K562 (cell line): ENCODE data around the gene ADSS1. TPM values are rescaled to one million over a fixed set of nuclear protein-coding genes. Genes with fewer than 3 reads are reported as not detected.

Experiments used
- HNRNPL ChIP-seq: fragments of 200-400 bp; formaldehyde crosslinking; IDR thresholded peaks from 2 replicates; pipeline ENCODE4 v1.6.1; 2017; ENCODE audit warnings: low read depth, mild to moderate bottlenecking, low read length
- MYNN ChIP-seq, 2 experiments: sonication (generic); formaldehyde crosslinking in 1 of 2; IDR thresholded peaks; 2 replicates each; pipeline versions ENCODE4 v1.5.0 to v1.6.1; 2016 to 2020; ENCODE audit warnings: antibody characterized with exemption in 1 of 2, missing genetic modification reagents in 1 of 2
- polyA plus RNA-seq, 8 experiments: library from polyadenylated mRNA; depleted of rRNA in 4 of 8; stranded (reverse) in 5 of 8; unstranded in 3 of 8; fragments of >200 nt; fragmentation: Nextera tagmentation in 2 of 8; fragmentation: Illumina TruSeq in 1 of 8; extraction: Ambion mirVana in 2 of 8; extraction: Trizol in 1 of 8; gene quantifications; 2 replicates each; pipeline versions ENCODE4 v1.2.1 to v1.2.3, GENCODE V29; 2011 to 2014; ENCODE audit warnings: inconsistent platforms in 1 of 8, missing spikeins in 1 of 8
- total RNA-seq, 7 experiments: library from RNA; depleted of rRNA in 6 of 7; stranded (reverse); fragments of >200 nt in 6 of 7; fragmentation: Illumina TruSeq in 2 of 7; extraction: Trizol in 2 of 7; gene quantifications; 2 replicates each; pipeline versions ENCODE4 v1.2.1 to v1.2.3, GENCODE V29; 2011 to 2021; ENCODE audit warnings: low replicate concordance in 1 of 7
- TF ChIP-seq, protein P1 (sequence below): sonication (generic); formaldehyde crosslinking; IDR thresholded peaks from 2 replicates; pipeline ENCODE4 v1.9.0; 2022; ENCODE audit warnings: mild to moderate bottlenecking, missing genetic modification reagents
- TF ChIP-seq, protein P2 (sequence below): fragments of 250-450 bp; sonication (Bioruptor Pico); IDR thresholded peaks from 2 replicates; pipeline ENCODE4 v1.9.0; 2021; ENCODE audit warnings: mild to moderate bottlenecking, inconsistent platforms
- TF ChIP-seq, protein P3 (sequence below): sonication (generic); formaldehyde crosslinking; IDR thresholded peaks from 2 replicates; pipeline ENCODE4 v1.8.0; 2022; ENCODE audit warnings: missing genetic modification reagents, mild to moderate bottlenecking, moderate library complexity, borderline replicate concordance
- TF ChIP-seq, protein P4 (sequence below), 2 experiments: fragments of 450-650 bp in 1 of 2; sonication (generic) in 1 of 2; formaldehyde crosslinking in 1 of 2; IDR thresholded peaks; 2 replicates each; pipeline versions ENCODE4 v1.7.1 to v1.9.0; 2016 to 2022; ENCODE audit warnings: inconsistent platforms in 1 of 2, mild to moderate bottlenecking in 1 of 2, missing genetic modification reagents in 1 of 2
- TF ChIP-seq, protein P5 (sequence below): sonication (generic); formaldehyde crosslinking; IDR thresholded peaks from 2 replicates; pipeline ENCODE4 v1.8.1; 2023; ENCODE audit warnings: mild to moderate bottlenecking, missing genetic modification reagents

ADSS1 gene
- total and polyA plus RNA-seq, 9 of the 15 experiments (the other 6 are each of a cell fraction or from before 2014, with no cell fraction given) = 0.53 to 5.9 (median 3.9) TPM

DNA sequence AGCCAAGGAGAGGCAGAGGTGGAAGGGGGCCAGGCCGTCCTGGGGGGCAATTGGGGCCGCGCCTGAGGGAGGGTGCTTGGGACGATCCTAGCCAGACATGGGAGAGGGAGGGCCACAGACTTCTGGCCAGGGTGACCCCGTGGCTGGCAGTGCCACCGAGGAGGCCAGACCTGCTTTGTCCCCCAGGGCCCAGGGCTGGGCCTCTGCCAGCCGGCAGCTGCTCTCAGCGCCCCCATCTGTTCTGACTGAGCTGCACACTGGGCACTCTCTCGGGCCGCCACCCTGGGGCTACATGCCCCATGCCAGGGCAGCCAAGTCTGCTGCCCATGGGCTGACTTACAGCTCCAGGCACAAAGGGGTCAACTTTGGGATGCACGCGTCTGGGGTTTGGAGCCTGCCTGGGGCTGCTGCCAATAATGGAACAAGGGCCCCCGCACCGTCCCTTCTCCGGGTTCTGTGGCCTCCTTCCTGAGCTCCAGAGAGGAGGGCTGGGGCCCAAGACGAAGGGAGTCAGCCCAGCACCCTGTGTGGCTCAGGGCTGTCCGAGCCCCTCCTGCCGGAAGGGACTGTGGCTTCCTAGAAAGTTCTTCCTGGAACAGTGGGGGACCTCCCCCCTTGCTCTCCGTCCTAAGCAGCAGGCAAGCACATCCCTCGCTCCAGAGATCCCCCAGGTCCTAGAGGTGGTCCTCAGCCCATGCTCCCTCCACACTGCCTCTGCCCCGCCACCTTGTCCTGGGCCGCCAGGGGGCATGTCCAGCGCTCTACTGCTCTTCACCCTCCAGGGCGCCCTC lies 1.1 kb downstream of the ADSS1 start (continued):
- TF ChIP-seq, protein P1, sequence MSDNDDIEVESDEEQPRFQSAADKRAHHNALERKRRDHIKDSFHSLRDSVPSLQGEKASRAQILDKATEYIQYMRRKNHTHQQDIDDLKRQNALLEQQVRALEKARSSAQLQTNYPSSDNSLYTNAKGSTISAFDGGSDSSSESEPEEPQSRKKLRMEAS (CRISPR knock-in tag) = peak; percentile 51
- TF ChIP-seq, protein P2, sequence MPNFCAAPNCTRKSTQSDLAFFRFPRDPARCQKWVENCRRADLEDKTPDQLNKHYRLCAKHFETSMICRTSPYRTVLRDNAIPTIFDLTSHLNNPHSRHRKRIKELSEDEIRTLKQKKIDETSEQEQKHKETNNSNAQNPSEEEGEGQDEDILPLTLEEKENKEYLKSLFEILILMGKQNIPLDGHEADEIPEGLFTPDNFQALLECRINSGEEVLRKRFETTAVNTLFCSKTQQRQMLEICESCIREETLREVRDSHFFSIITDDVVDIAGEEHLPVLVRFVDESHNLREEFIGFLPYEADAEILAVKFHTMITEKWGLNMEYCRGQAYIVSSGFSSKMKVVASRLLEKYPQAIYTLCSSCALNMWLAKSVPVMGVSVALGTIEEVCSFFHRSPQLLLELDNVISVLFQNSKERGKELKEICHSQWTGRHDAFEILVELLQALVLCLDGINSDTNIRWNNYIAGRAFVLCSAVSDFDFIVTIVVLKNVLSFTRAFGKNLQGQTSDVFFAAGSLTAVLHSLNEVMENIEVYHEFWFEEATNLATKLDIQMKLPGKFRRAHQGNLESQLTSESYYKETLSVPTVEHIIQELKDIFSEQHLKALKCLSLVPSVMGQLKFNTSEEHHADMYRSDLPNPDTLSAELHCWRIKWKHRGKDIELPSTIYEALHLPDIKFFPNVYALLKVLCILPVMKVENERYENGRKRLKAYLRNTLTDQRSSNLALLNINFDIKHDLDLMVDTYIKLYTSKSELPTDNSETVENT (CRISPR knock-in tag) = 0 out of 2 replicates have a peak, but pooled peaks have one; percentile 12
- TF ChIP-seq, protein P3, sequence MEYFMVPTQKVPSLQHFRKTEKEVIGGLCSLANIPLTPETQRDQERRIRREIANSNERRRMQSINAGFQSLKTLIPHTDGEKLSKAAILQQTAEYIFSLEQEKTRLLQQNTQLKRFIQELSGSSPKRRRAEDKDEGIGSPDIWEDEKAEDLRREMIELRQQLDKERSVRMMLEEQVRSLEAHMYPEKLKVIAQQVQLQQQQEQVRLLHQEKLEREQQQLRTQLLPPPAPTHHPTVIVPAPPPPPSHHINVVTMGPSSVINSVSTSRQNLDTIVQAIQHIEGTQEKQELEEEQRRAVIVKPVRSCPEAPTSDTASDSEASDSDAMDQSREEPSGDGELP (CRISPR knock-in tag) = peak; percentile 22; the same call in 1 of the 2 replicates
- TF ChIP-seq, protein P4, sequence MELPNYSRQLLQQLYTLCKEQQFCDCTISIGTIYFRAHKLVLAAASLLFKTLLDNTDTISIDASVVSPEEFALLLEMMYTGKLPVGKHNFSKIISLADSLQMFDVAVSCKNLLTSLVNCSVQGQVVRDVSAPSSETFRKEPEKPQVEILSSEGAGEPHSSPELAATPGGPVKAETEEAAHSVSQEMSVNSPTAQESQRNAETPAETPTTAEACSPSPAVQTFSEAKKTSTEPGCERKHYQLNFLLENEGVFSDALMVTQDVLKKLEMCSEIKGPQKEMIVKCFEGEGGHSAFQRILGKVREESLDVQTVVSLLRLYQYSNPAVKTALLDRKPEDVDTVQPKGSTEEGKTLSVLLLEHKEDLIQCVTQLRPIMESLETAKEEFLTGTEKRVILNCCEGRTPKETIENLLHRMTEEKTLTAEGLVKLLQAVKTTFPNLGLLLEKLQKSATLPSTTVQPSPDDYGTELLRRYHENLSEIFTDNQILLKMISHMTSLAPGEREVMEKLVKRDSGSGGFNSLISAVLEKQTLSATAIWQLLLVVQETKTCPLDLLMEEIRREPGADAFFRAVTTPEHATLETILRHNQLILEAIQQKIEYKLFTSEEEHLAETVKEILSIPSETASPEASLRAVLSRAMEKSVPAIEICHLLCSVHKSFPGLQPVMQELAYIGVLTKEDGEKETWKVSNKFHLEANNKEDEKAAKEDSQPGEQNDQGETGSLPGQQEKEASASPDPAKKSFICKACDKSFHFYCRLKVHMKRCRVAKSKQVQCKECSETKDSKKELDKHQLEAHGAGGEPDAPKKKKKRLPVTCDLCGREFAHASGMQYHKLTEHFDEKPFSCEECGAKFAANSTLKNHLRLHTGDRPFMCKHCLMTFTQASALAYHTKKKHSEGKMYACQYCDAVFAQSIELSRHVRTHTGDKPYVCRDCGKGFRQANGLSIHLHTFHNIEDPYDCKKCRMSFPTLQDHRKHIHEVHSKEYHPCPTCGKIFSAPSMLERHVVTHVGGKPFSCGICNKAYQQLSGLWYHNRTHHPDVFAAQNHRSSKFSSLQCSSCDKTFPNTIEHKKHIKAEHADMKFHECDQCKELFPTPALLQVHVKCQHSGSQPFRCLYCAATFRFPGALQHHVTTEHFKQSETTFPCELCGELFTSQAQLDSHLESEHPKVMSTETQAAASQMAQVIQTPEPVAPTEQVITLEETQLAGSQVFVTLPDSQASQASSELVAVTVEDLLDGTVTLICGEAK (IDR thresholded peaks at IDR 0.05) = peak; percentile 33
- TF ChIP-seq, protein P4 (CRISPR knock-in tag; IDR thresholded peaks at IDR 0.05) = no peak
- TF ChIP-seq HNRNPL (peak; percentile 90), MYNN (IDR thresholded peaks at IDR 0.05) (peak; percentile 57; the same call in 1 of the 2 replicates), MYNN (CRISPR knock-in tag; IDR thresholded peaks at IDR 0.05) (no peak)
- TF ChIP-seq, protein P5, sequence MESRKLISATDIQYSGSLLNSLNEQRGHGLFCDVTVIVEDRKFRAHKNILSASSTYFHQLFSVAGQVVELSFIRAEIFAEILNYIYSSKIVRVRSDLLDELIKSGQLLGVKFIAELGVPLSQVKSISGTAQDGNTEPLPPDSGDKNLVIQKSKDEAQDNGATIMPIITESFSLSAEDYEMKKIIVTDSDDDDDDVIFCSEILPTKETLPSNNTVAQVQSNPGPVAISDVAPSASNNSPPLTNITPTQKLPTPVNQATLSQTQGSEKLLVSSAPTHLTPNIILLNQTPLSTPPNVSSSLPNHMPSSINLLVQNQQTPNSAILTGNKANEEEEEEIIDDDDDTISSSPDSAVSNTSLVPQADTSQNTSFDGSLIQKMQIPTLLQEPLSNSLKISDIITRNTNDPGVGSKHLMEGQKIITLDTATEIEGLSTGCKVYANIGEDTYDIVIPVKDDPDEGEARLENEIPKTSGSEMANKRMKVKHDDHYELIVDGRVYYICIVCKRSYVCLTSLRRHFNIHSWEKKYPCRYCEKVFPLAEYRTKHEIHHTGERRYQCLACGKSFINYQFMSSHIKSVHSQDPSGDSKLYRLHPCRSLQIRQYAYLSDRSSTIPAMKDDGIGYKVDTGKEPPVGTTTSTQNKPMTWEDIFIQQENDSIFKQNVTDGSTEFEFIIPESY (CRISPR knock-in tag) = peak; percentile 98
